HL-60 (cell line): ENCODE data around the gene RSAD2.

Source experiments
- DNase-seq, 2 experiments: peaks; one replicate each; pipeline ENCODE4 v3.0.0-alpha.2; 2010 to 2020; ENCODE audit warnings: low read depth in 1 of 2, low spot score in 1 of 2
- H3K27ac ChIP-seq: fragments of 250-450 bp; sonication (Bioruptor Pico); replicated peaks from 2 replicates; pipeline ENCODE4 v1.5.1; 2020; ENCODE audit warnings: mild to moderate bottlenecking, moderate library complexity
- H3K27me3 ChIP-seq: fragments of 250-450 bp; sonication (Bioruptor Pico); 2 replicates; pipeline ENCODE4 v1.5.1; 2021; ENCODE audit warnings: mild to moderate bottlenecking, moderate library complexity; ENCODE audit not compliant: insufficient read depth, poor library complexity, severe bottlenecking
- H3K4me3 ChIP-seq: replicated peaks from 2 replicates; pipeline ENCODE4 v1.5.1; 2011; ENCODE audit warnings: mild to moderate bottlenecking, control low read depth, low read length; ENCODE audit not compliant: insufficient read depth
- CTCF ChIP-seq: IDR thresholded peaks from one replicate; pipeline ENCODE4 v1.5.1; 2011; ENCODE audit warnings: low read length, control low read depth, inconsistent platforms; ENCODE audit not compliant: insufficient read depth
- GABPA ChIP-seq: IDR thresholded peaks from 2 replicates; pipeline ENCODE4 v1.6.1; 2012; ENCODE audit warnings: low read depth
- POLR2AphosphoS5 ChIP-seq: IDR thresholded peaks from 2 replicates; pipeline ENCODE4 v1.6.1; 2012; ENCODE audit warnings: low read depth
- REST ChIP-seq: IDR thresholded peaks from 2 replicates; pipeline ENCODE4 v1.6.1; 2012; ENCODE audit warnings: low read depth; ENCODE audit not compliant: insufficient replicate concordance
- SPI1 ChIP-seq: IDR thresholded peaks from 2 replicates; pipeline ENCODE4 v1.6.1; 2012; ENCODE audit warnings: low read depth, mild to moderate bottlenecking, borderline replicate concordance

RSAD2 gene

DNA sequence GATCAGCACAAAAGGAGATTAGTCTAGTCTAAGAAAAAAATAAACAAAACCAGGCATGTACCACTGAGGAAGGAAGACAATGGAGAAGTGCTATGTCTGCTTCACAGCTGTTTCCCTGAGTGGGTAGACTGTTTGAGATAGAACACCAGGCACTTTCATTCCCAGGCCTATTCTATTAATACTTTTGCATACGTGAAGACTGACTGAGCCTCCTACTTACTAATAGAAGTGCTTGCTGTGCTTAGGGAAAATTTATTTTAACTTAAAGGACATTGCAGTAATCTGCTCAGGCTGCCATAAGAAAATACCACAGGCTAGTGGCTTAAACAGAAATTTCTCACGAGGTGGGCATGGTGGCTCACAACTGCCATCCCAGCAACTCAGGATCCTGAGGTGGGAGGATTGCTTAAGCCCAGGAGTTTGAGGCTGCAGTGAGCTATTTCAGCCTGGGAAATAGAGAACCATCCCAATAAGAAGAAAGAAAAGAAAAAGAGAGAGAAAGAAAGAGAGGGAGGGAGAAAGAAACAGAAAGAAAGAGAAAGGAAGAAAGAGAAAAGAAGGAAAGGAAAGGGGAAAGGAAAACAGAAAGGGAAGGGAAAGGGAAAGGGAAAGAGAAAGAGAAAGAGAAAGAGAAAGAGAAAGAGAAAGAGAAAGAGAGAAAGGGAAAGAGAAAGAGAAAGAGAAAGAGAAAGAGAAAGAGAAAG is 44.8 kb upstream of the RSAD2 start:
- Histone ChIP-seq H3K27me3 (no peaks in the 10 kb centered on the region), H3K27ac (no peak overlapping the region), H3K4me3 (no peak overlapping the region)
- no peak for DNase-seq
- TF ChIP-seq GABPA, result no peak
- no peak for TF ChIP-seq REST
- TF ChIP-seq SPI1, result no peak
- TF ChIP-seq POLR2AphosphoS5, result no peak
- TF ChIP-seq CTCF, result no peak

- H3K27ac ChIP-seq, result no peak overlapping the region
- no peak for TF ChIP-seq GABPA
- TF ChIP-seq SPI1, result no peak
- no peak for TF ChIP-seq REST
- TF ChIP-seq CTCF, result no peak
- TF ChIP-seq POLR2AphosphoS5, result no peak
- no peak for DNase-seq
- no peaks in the 10 kb centered on the region for H3K27me3 ChIP-seq
- no peak overlapping the region for H3K4me3 ChIP-seq
Measured at GRCh38 chr2:6833300-6833604, 44.3 kb upstream of the RSAD2 start.

DNA sequence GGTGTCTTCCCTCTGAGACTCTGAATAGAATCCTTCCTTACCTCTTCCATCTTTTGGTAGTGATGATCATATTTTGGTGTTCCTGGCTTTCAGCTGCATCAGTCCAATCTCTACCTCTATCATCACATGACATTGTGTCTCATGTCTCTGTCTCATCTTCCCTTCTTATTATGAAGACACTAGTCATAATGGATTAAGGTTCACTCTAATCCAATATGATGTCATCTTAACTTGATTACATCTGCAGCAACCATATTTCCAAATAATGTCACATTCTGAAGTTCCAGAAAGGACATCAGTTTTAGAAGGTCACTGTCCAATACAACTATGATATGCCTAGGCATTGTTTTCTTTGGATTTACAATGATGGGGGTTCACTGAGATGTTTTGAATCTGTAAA is 43.4 kb upstream of the RSAD2 start:
- DNase-seq, result no peak
- TF ChIP-seq POLR2AphosphoS5, result no peak
- TF ChIP-seq SPI1, result no peak
- TF ChIP-seq CTCF, result no peak
- no peak for TF ChIP-seq REST
- TF ChIP-seq GABPA, result no peak
- no peaks in the 10 kb centered on the region for H3K27me3 ChIP-seq
- no peak overlapping the region for H3K27ac ChIP-seq
- H3K4me3 ChIP-seq, result no peak overlapping the region
